ENCODE measurements around the gene RIMS3.

DNA sequence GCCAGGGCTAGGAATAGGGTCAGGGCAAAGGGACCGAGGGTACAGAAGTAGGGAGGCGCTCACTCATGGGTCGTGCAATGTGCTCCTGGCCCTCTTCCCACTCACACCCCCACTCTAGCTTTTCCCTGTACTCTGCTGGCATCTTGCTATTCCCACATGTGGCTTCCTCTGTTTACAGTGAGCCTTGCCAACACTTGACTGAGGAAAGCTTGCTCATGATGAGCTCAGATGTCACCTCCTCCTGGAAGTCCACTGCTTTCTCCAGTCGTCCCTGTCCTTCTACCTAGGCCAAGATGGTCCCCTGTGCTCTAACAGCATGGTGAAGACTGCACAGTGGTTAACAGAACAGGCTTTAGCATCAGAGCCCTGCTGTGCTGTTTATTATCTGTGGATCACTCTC, 8.0 kb upstream of the RIMS3 start:
- TF ChIP-seq CTCF (IDR thresholded peaks at IDR 0.05) (no peak), POLR2A (IDR thresholded peaks at IDR 0.05) (no peak)

Data from sigmoid colon (tissue), 3 donors.